ENCODE results near the gene HOXB4. TPM values are rescaled to one million over a fixed set of nuclear protein-coding genes. Genes with fewer than 3 reads are reported as not detected.

HOXB4 gene
- total RNA-seq, 1 experiment from 2014 or later, result 11.3 TPM

DNA sequence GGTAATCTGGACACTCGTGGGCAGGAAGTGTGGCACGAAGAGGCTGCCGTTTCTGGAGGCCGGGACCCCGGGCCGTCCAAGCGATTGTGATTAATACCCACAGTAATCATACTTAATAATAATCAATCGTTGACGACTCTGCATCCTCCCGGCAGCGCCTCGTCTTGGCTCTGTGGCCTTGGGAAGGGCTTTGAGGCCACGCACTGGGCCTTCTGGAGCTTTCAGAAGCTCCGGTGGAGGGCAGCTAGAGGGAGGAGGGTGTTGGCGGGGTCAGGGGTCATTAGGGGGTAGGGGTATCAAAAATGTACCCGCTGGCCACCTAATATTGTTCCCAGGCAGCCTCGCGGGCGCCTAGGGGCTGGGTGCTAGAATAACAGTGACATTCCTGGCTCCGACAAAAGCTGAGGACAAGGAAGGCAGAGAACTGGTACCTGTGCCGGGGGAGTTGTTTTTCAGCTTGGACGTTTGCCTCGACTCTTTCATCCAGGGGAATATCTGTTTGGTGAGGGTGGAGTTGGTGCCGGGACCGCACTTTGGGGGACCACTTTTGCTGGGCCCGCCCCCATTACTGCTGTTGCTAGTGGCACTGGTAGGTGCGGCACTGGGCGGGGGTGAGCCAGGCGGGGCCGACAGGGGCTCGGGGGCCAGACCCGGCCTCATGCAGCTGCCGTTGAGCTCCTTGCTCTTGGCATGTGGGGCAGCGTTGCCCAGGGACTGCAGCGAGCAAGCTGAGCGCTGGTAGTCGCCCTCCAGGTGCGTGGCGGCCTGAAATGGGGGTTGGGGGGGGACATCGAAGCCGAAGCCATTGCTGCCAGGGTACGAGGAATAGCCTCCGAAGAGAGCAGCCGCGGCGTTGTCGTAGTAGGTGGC, 26.3 kb downstream of the HOXB4 start:
- H3K9me3 ChIP-seq (ENCODE audit: control insufficient read depth in 1 of 2, insufficient read depth in 1 of 2, low read depth in 1 of 2, low read length in 2 of 2), result no peaks in the 10 kb centered on the region
- H3K4me2 ChIP-seq (ENCODE audit: low read length), result no peak overlapping the region
- H3K27me3 ChIP-seq (ENCODE audit: insufficient read depth, low read length), result no peaks in the 10 kb centered on the region
- ChIA-PET CTCF (no interaction called here), POLR2A (no interaction called here), RAD21 (ENCODE audit: low non-redundant PET in 1 of 2, low total read pairs in 2 of 2, uncharacterized antibody in 2 of 2, unreplicated experiment in 2 of 2) (no interaction called here)
- TF ChIP-seq YY1 (IDR thresholded peaks at IDR 0.05; ENCODE audit: extremely low read depth, insufficient replicate concordance, low read depth, low read length), result no peak
- TF ChIP-seq, protein P1, sequence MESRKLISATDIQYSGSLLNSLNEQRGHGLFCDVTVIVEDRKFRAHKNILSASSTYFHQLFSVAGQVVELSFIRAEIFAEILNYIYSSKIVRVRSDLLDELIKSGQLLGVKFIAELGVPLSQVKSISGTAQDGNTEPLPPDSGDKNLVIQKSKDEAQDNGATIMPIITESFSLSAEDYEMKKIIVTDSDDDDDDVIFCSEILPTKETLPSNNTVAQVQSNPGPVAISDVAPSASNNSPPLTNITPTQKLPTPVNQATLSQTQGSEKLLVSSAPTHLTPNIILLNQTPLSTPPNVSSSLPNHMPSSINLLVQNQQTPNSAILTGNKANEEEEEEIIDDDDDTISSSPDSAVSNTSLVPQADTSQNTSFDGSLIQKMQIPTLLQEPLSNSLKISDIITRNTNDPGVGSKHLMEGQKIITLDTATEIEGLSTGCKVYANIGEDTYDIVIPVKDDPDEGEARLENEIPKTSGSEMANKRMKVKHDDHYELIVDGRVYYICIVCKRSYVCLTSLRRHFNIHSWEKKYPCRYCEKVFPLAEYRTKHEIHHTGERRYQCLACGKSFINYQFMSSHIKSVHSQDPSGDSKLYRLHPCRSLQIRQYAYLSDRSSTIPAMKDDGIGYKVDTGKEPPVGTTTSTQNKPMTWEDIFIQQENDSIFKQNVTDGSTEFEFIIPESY (IDR thresholded peaks at IDR 0.05; ENCODE audit: extremely low read depth, insufficient replicate concordance, low read length), result no peak
- no peak for TF ChIP-seq FOSL1 (IDR thresholded peaks at IDR 0.05; ENCODE audit: low read depth)
- no peak for TF ChIP-seq POLR2AphosphoS5 (IDR thresholded peaks at IDR 0.05; ENCODE audit: low read depth, low read length)
- no peak for TF ChIP-seq JUND (IDR thresholded peaks at IDR 0.05)
- no peak overlapping the region for H3K9ac ChIP-seq (ENCODE audit: low read length)
- no peak overlapping the region for H2AFZ ChIP-seq (ENCODE audit: low read depth, low read length, poor library complexity, severe bottlenecking)
- H3K4me3 ChIP-seq (replicated peaks in 1 of 2; ENCODE audit: low read depth in 1 of 2, low read length in 2 of 2), result no peak overlapping the region
- intact Hi-C loops (cut with micrococcal nuclease), result no loop called here
- H3K4me1 ChIP-seq (ENCODE audit: control insufficient read depth in 1 of 2, insufficient read depth in 2 of 2, low read length in 2 of 2), result peaks cover 0 to under 1% of the 10 kb centered on the region in 2 experiments; a peak in 1 of 4 replicates
- H3K79me2 ChIP-seq (ENCODE audit: insufficient read depth, low read length), result no peaks in the 10 kb centered on the region
- ATAC-seq (no peak), DNase-seq (ENCODE audit: low read depth, low spot score) (no peak)
- no TSS peak for BruUV-seq (replicated peaks)
- no peaks in the 10 kb centered on the region for H4K20me1 ChIP-seq (ENCODE audit: insufficient read depth)
- peaks cover 0 to 4% of the 10 kb centered on the region in 2 experiments; a peak in 1 of 4 replicates for H3K36me3 ChIP-seq (ENCODE audit: control insufficient read depth in 1 of 2, insufficient read depth in 2 of 2, low read length in 2 of 2)
- no peaks in the 10 kb centered on the region for H3K9me2 ChIP-seq (ENCODE audit: insufficient read depth)
- no peak overlapping the region for H3K27ac ChIP-seq (ENCODE audit: low read depth, low read length)

DNA sequence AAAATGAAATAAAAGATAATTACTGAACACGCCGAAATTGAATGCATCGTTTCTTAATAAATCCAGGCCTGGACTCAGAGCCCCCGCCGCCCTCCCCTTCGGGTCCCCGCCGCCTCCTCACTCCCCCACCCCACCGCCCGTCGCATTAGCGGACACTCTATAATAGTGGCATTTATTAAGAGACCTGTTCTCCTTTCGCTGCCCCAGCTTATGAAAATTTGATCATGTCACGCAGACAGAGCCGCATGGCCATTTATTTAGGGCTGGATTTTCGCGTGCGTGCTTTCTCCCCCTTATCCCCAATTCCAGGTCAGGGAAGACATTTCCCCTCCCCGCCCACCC, 27.0 kb downstream of the HOXB4 start:
- H4K20me1 ChIP-seq (ENCODE audit: insufficient read depth), result no peaks in the 10 kb centered on the region
- no peak overlapping the region for H3K27ac ChIP-seq (ENCODE audit: low read depth, low read length)
- ChIA-PET CTCF (no interaction called here), RAD21 (ENCODE audit: low non-redundant PET in 1 of 2, low total read pairs in 2 of 2, uncharacterized antibody in 2 of 2, unreplicated experiment in 2 of 2) (no interaction called here), POLR2A (no interaction called here)
- peaks cover 0 to 4% of the 10 kb centered on the region in 2 experiments; a peak in 1 of 4 replicates for H3K36me3 ChIP-seq (ENCODE audit: control insufficient read depth in 1 of 2, insufficient read depth in 2 of 2, low read length in 2 of 2)
- no peaks in the 10 kb centered on the region for H3K9me2 ChIP-seq (ENCODE audit: insufficient read depth)
- H3K9ac ChIP-seq (ENCODE audit: low read length), result no peak overlapping the region
- H3K9me3 ChIP-seq (ENCODE audit: control insufficient read depth in 1 of 2, insufficient read depth in 1 of 2, low read depth in 1 of 2, low read length in 2 of 2), result no peaks in the 10 kb centered on the region
- no peak overlapping the region for H3K4me3 ChIP-seq (replicated peaks in 1 of 2; ENCODE audit: low read depth in 1 of 2, low read length in 2 of 2)
- intact Hi-C loops (cut with micrococcal nuclease), result no loop called here
- ATAC-seq (no peak), DNase-seq (ENCODE audit: low read depth, low spot score) (no peak)
- H3K27me3 ChIP-seq (ENCODE audit: insufficient read depth, low read length), result no peaks in the 10 kb centered on the region
- H3K79me2 ChIP-seq (ENCODE audit: insufficient read depth, low read length), result no peaks in the 10 kb centered on the region
- no peak overlapping the region for H2AFZ ChIP-seq (ENCODE audit: low read depth, low read length, poor library complexity, severe bottlenecking)
- no peaks in the 10 kb centered on the region for H3K4me1 ChIP-seq (ENCODE audit: control insufficient read depth in 1 of 2, insufficient read depth in 2 of 2, low read length in 2 of 2)
- BruUV-seq (replicated peaks), result no TSS peak
- no peak overlapping the region for H3K4me2 ChIP-seq (ENCODE audit: low read length)
- TF ChIP-seq ZFX (IDR thresholded peaks at IDR 0.05) (no peak), POLR2AphosphoS5 (IDR thresholded peaks at IDR 0.05; ENCODE audit: low read depth, low read length) (no peak), RAD21 (IDR thresholded peaks at IDR 0.05; ENCODE audit: low read depth) (no peak), JUND (IDR thresholded peaks at IDR 0.05) (no peak), ZNF274 (IDR thresholded peaks at IDR 0.05; ENCODE audit: low read depth, low read length) (no peak)
- TF ChIP-seq, protein P2, sequence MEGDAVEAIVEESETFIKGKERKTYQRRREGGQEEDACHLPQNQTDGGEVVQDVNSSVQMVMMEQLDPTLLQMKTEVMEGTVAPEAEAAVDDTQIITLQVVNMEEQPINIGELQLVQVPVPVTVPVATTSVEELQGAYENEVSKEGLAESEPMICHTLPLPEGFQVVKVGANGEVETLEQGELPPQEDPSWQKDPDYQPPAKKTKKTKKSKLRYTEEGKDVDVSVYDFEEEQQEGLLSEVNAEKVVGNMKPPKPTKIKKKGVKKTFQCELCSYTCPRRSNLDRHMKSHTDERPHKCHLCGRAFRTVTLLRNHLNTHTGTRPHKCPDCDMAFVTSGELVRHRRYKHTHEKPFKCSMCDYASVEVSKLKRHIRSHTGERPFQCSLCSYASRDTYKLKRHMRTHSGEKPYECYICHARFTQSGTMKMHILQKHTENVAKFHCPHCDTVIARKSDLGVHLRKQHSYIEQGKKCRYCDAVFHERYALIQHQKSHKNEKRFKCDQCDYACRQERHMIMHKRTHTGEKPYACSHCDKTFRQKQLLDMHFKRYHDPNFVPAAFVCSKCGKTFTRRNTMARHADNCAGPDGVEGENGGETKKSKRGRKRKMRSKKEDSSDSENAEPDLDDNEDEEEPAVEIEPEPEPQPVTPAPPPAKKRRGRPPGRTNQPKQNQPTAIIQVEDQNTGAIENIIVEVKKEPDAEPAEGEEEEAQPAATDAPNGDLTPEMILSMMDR (IDR thresholded peaks at IDR 0.05 in 2 of 3, conservative IDR thresholded peaks at IDR 0.05 in 1 of 3; ENCODE audit: borderline replicate concordance in 1 of 3, insufficient read depth in 1 of 3, low read depth in 2 of 3, low read length in 2 of 3), result no peak
- TF ChIP-seq, protein P1 (IDR thresholded peaks at IDR 0.05; ENCODE audit: extremely low read depth, insufficient replicate concordance, low read length), result no peak
